GM12892 (cell line): Measurements from ENCODE around the gene HSPA9.

Source experiments
- POLR2A ChIP-seq: IDR thresholded peaks from 2 replicates; pipeline ENCODE4 v1.6.1; 2011; ENCODE audit warnings: low read depth, low read length, control low read depth
- POLR2AphosphoS5 ChIP-seq: IDR thresholded peaks from 2 replicates; pipeline ENCODE4 v1.6.1; 2011; ENCODE audit warnings: low read depth, low read length, control low read depth
- TAF1 ChIP-seq: IDR thresholded peaks from 2 replicates; pipeline ENCODE4 v1.6.1; 2011; ENCODE audit warnings: low read depth, mild to moderate bottlenecking, control low read depth, low read length, borderline replicate concordance

DNA sequence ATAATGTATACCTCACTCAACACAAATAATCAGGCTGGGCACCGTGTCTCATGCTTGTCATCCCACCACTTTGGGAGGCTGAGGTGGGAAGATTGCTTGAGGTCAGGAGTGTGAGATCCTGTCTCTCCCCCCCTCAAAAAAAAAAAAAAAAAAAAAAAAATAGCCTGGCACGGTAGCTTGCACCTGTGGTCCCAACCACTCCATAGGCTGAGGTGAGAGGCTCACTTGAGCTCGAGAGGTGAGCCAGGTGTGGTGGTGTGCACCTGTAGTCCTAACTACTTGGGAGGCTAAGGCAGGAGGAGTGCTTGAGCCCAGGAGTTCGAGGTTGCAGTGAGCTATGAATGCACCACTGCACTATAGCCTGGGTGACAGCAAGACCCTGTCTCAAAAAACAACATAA, 22.5 kb downstream of the HSPA9 start:
- TF ChIP-seq TAF1 (no peak), POLR2AphosphoS5 (peak; percentile 45; the same call in 1 of the 2 replicates), POLR2A (no peak)
